Endothelial cell of hepatic sinusoid (primary cell): ENCODE measurements around the gene NR1H3.
"Not testable (repeated sequence)": the region's sequence is repeated elsewhere in the genome, so short reads cannot be mapped to it uniquely, and the experiment has no call there.

ENCODE experiments used
- in situ Hi-C: cut with HindIII; loops from 2 replicates; pipeline ENCODE4 v1.10.0; 2017; ENCODE audit warnings: low sequenced_read_pairs

Gene NR1H3

GRCh38 chr11:47257517-47258316, at the start of gene NR1H3:
Gene NR1H3, plus strand, starts transcription at chr11:47257996. Its CDS starts 1,221 bp downstream, at chr11:47259217.
- in situ Hi-C loops = loop anchor here (5.0 kb wide), 1 partner anchor 105 kb away; no protein-coding TSS in a partner anchor

- in situ Hi-C loops = not testable (repeated sequence)
These were observed 49.7 kb upstream of the NR1H3 start for GRCh38 chr11:47208008-47208552.

GRCh38 chr11:47208628-47209027, 49.2 kb upstream of the NR1H3 start:
- in situ Hi-C loops = no loop called here

GRCh38 chr11:47212938-47213337, 44.9 kb upstream of the NR1H3 start:
- in situ Hi-C loops = no loop called here

- in situ Hi-C loops = no loop called here
These were observed 43.7 kb upstream of the NR1H3 start for GRCh38 chr11:47213950-47214565.

GRCh38 chr11:47215366-47215910, 42.4 kb upstream of the NR1H3 start:
- in situ Hi-C loops = no loop called here

GRCh38 chr11:47216121-47216798, 41.5 kb upstream of the NR1H3 start:
- in situ Hi-C loops = no loop called here

- in situ Hi-C loops = no loop called here
These were observed 37.4 kb upstream of the NR1H3 start for GRCh38 chr11:47220401-47220821.

GRCh38 chr11:47222696-47223095, 35.1 kb upstream of the NR1H3 start:
- in situ Hi-C loops = no loop called here

- in situ Hi-C loops = no loop called here
These were observed 32.0 kb upstream of the NR1H3 start for GRCh38 chr11:47225552-47226400.

GRCh38 chr11:47229161-47229560, 28.6 kb upstream of the NR1H3 start:
- in situ Hi-C loops = no loop called here

GRCh38 chr11:47233051-47233450, 24.7 kb upstream of the NR1H3 start:
- in situ Hi-C loops = loop anchor here (5.0 kb wide), 2 partner anchors 51 to 99 kb away; no protein-coding TSS in a partner anchor

GRCh38 chr11:47233989-47234668, 23.7 kb upstream of the NR1H3 start:
- in situ Hi-C loops = loop anchor here (5.0 kb wide), 2 partner anchors 52 to 98 kb away; no protein-coding TSS in a partner anchor

GRCh38 chr11:47234669-47235100, 23.1 kb upstream of the NR1H3 start:
- in situ Hi-C loops = loop anchor here (5.0 kb wide), 2 partner anchors 52 to 98 kb away; no protein-coding TSS in a partner anchor

- in situ Hi-C loops = no loop called here
These were observed 22.6 kb upstream of the NR1H3 start for GRCh38 chr11:47235163-47235562.

- in situ Hi-C loops = no loop called here
These were observed 21.3 kb upstream of the NR1H3 start for GRCh38 chr11:47236482-47236881.

GRCh38 chr11:47239852-47240251, 17.9 kb upstream of the NR1H3 start:
- in situ Hi-C loops = no loop called here

- in situ Hi-C loops = no loop called here
These were observed 15.9 kb upstream of the NR1H3 start for GRCh38 chr11:47241841-47242301.

GRCh38 chr11:47242596-47243192, 15.1 kb upstream of the NR1H3 start:
- in situ Hi-C loops = no loop called here
